ENCODE data around the gene C16orf74.

C16orf74 gene

GRCh38 chr16:85679870-85680269 is 71.0 kb downstream of the C16orf74 start:
- Mint-ChIP-seq H3K4me3 (no peak overlapping the region), H3K36me3 (peaks cover 7 to 37% of the 10 kb centered on the region in 2 donors), H3K9me3 (no peaks in the 10 kb centered on the region), H3K4me1 (peaks cover 11 to 13% of the 10 kb centered on the region in 2 donors), H3K27me3 (no peaks in the 10 kb centered on the region), H3K27ac (peak overlapping the region; percentile 6)
- ATAC-seq (replicated peaks) = no peak
- DNase-seq = no peak

- Mint-ChIP-seq H3K9me3 (no peaks in the 10 kb centered on the region), H3K27ac (no peak overlapping the region), H3K36me3 (peaks cover 11 to 41% of the 10 kb centered on the region in 2 donors), H3K4me1 (peaks cover 13% of the 10 kb centered on the region in 2 donors), H3K27me3 (no peaks in the 10 kb centered on the region), H3K4me3 (no peak overlapping the region)
- ATAC-seq (replicated peaks) = no peak
- no peak for DNase-seq
Measured at GRCh38 chr16:85678821-85679220, 72.1 kb downstream of the C16orf74 start.

DNA sequence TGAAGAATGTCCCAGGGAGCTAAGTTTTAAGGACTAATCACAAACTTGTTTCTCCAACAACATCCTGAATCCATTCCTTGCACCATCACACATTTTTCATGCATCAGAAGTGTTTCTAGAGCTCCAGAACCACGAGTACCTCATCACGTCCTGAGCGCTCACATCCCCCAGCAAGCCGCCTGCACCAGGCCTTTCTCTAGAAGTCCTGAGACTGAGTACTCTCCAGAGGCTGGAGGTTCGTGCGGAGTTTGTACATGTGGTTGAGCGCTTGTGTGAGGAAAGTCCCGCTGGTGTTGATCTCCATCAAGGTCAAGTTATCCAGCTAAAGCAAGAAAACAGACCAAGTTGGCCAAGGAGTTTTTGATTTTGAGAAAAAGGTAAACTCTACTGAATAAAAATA is 72.9 kb downstream of the C16orf74 start:
- no peak for DNase-seq
- H3K36me3 Mint-ChIP-seq = peaks cover 13 to 35% of the 10 kb centered on the region in 2 donors

DNA sequence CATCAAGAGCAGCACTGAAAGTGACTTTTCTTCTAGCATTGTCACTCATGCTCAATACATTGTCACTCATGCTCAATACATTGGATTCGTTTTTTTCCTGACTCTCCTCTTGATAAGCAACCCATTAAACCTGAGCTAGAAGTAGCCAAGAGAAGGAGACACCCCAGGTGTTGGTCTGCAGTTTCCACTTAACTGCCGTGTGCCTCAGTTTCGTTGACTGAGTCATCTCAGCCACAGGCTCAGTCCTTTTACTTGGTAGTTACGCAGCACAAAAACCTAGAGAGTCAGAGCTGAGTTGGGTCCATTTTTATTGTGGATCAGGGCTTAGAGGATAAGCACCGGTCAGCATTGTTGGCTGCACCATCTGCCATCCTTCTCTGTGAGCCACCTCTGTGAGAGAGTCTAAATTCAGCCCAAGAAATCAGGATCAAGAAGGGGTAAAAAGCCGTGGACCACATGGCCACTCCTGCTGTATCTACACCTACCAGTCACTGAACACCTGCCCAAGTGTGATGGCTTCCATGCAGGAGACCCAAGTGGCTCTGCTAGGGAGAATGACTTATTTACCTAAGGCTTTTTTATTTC is 73.4 kb downstream of the C16orf74 start:
- Mint-ChIP-seq H3K9me3 (no peaks in the 10 kb centered on the region), H3K27me3 (no peaks in the 10 kb centered on the region), H3K36me3 (peaks cover 13 to 36% of the 10 kb centered on the region in 2 donors), H3K27ac (no peak overlapping the region), H3K4me1 (peaks cover 13% of the 10 kb centered on the region in 2 donors), H3K4me3 (no peak overlapping the region)
- DNase-seq (no peak), ATAC-seq (replicated peaks) (no peak)

More for the DNA sequence above, 72.9 kb downstream of the C16orf74 start:
- Mint-ChIP-seq H3K4me1 (peaks cover 13% of the 10 kb centered on the region in 2 donors), H3K27me3 (no peaks in the 10 kb centered on the region), H3K4me3 (no peak overlapping the region), H3K27ac (no peak overlapping the region), H3K9me3 (no peaks in the 10 kb centered on the region)
- no peak for ATAC-seq (replicated peaks)

- H3K4me3 Mint-ChIP-seq = no peak overlapping the region
- no peak overlapping the region for H3K27ac Mint-ChIP-seq
- DNase-seq = no peak
- H3K27me3 Mint-ChIP-seq = no peaks in the 10 kb centered on the region
- peaks cover 13% of the 10 kb centered on the region in 2 donors for H3K4me1 Mint-ChIP-seq
- no peaks in the 10 kb centered on the region for H3K9me3 Mint-ChIP-seq
- ATAC-seq (replicated peaks) = no peak
- H3K36me3 Mint-ChIP-seq = peaks cover 13 to 41% of the 10 kb centered on the region in 2 donors
Measured at GRCh38 chr16:85676466-85676865, 74.4 kb downstream of the C16orf74 start.

GRCh38 chr16:85675251-85675874 is 75.5 kb downstream of the C16orf74 start:
- Mint-ChIP-seq H3K4me3 (no peak overlapping the region), H3K27ac (no peak overlapping the region), H3K36me3 (peaks cover 16 to 39% of the 10 kb centered on the region in 2 donors), H3K27me3 (no peaks in the 10 kb centered on the region), H3K4me1 (peaks cover 6 to 8% of the 10 kb centered on the region in 2 donors), H3K9me3 (no peaks in the 10 kb centered on the region)
- ATAC-seq (replicated peaks) = peak in 1 of 2 donors; percentile 33
- no peak for DNase-seq

DNA sequence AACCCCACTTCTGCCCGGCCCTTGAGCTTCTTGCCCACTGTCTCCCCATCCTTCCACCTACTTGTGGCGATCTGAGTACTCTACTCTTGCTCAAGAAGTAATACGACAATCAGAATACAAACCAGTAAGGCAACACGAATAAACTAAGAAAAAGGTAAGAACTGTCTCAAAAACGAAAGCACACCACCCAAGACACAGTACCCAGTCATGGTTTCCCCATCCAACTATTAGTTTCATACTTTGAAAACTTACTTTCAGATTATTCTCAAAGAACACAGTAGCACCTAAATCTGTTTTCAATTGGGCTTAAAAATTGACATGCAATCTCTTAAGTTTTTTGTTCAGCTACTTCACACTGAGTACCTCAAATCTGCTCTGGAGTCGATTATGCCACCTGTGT is 76.1 kb downstream of the C16orf74 start:
- H3K36me3 Mint-ChIP-seq = peaks cover 18 to 39% of the 10 kb centered on the region in 2 donors
- no peak overlapping the region for H3K27ac Mint-ChIP-seq
- DNase-seq (no peak), ATAC-seq (replicated peaks) (no peak)
- no peak overlapping the region for H3K4me3 Mint-ChIP-seq
- H3K9me3 Mint-ChIP-seq = no peaks in the 10 kb centered on the region
- no peaks in the 10 kb centered on the region for H3K27me3 Mint-ChIP-seq
- H3K4me1 Mint-ChIP-seq = peaks cover under 1 to 4% of the 10 kb centered on the region in 2 donors

GRCh38 chr16:85674418-85674755 is 76.5 kb downstream of the C16orf74 start:
- H3K27ac Mint-ChIP-seq = no peak overlapping the region
- H3K4me1 Mint-ChIP-seq = peaks cover 0 to 2% of the 10 kb centered on the region in 2 donors
- no peaks in the 10 kb centered on the region for H3K27me3 Mint-ChIP-seq
- peaks cover 22 to 40% of the 10 kb centered on the region in 2 donors for H3K36me3 Mint-ChIP-seq
- no peaks in the 10 kb centered on the region for H3K9me3 Mint-ChIP-seq
- no peak overlapping the region for H3K4me3 Mint-ChIP-seq
- DNase-seq (no peak), ATAC-seq (replicated peaks) (no peak)

GRCh38 chr16:85673529-85674417 is 77.1 kb downstream of the C16orf74 start:
- no peak overlapping the region for H3K27ac Mint-ChIP-seq
- no peaks in the 10 kb centered on the region for H3K9me3 Mint-ChIP-seq
- no peak for DNase-seq
- H3K36me3 Mint-ChIP-seq = peaks cover 24 to 42% of the 10 kb centered on the region in 2 donors
- no peak overlapping the region for H3K4me3 Mint-ChIP-seq
- peaks cover 0 to 2% of the 10 kb centered on the region in 2 donors for H3K4me1 Mint-ChIP-seq
- no peak for ATAC-seq (replicated peaks)
- H3K27me3 Mint-ChIP-seq = no peaks in the 10 kb centered on the region

GRCh38 chr16:85670840-85671239 is 80.1 kb downstream of the C16orf74 start:
- H3K4me3 Mint-ChIP-seq = no peak overlapping the region
- DNase-seq (no peak), ATAC-seq (replicated peaks) (no peak)
- no peaks in the 10 kb centered on the region for H3K27me3 Mint-ChIP-seq
- H3K9me3 Mint-ChIP-seq = no peaks in the 10 kb centered on the region
- peak overlapping the region; percentile 21 for H3K27ac Mint-ChIP-seq
- H3K4me1 Mint-ChIP-seq = peaks cover 0 to 2% of the 10 kb centered on the region in 2 donors
- peaks cover 36 to 63% of the 10 kb centered on the region in 2 donors for H3K36me3 Mint-ChIP-seq

GRCh38 chr16:85668676-85669424 is 82.0 kb downstream of the C16orf74 start:
- ATAC-seq (replicated peaks) = no peak
- H3K27me3 Mint-ChIP-seq = no peaks in the 10 kb centered on the region
- peaks cover 32 to 63% of the 10 kb centered on the region in 2 donors for H3K36me3 Mint-ChIP-seq
- H3K4me1 Mint-ChIP-seq = no peaks in the 10 kb centered on the region
- H3K9me3 Mint-ChIP-seq = no peaks in the 10 kb centered on the region
- no peak overlapping the region for H3K4me3 Mint-ChIP-seq
- H3K27ac Mint-ChIP-seq = no peak overlapping the region
- no peak for DNase-seq

- Mint-ChIP-seq H3K4me1 (no peaks in the 10 kb centered on the region), H3K27ac (peak overlapping the region; percentile 83), H3K36me3 (peaks cover 33 to 70% of the 10 kb centered on the region in 2 donors)
Measured at GRCh38 chr16:85667841-85668413, 83.0 kb downstream of the C16orf74 start.

DNA sequence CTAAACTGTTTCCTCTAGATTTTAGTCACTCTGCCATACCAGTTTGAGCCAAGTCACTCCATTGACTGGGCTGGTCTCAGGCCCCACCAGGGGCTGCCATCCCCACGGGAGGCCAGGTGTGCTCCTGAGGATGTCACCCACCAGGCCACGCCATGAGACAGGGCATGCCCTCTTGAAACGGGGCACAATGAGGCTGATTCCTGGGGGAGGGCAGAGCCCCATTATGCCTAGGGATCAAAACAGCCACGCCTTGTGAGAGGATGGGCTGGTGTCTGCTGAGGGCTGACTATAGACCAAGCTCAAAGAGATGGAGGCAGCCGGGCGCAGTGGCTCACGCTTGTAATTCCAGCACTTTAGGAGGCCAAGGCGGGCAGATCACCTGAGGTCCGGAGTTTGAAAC is 83.6 kb downstream of the C16orf74 start:
- peaks cover 38 to 67% of the 10 kb centered on the region in 2 donors for H3K36me3 Mint-ChIP-seq

More at GRCh38 chr16:85667841-85668413, 83.0 kb downstream of the C16orf74 start:
- H3K9me3 Mint-ChIP-seq = no peaks in the 10 kb centered on the region
- no peak for DNase-seq
- no peak overlapping the region for H3K4me3 Mint-ChIP-seq
- no peaks in the 10 kb centered on the region for H3K27me3 Mint-ChIP-seq
- ATAC-seq (replicated peaks) = no peak

GRCh38 chr16:85665929-85666328 is 85.0 kb downstream of the C16orf74 start:
- ATAC-seq (replicated peaks) = no peak
- Mint-ChIP-seq H3K27me3 (no peaks in the 10 kb centered on the region), H3K4me3 (no peak overlapping the region), H3K4me1 (no peaks in the 10 kb centered on the region), H3K36me3 (peaks cover 37 to 65% of the 10 kb centered on the region in 2 donors), H3K9me3 (no peaks in the 10 kb centered on the region), H3K27ac (no peak overlapping the region)
- no peak for DNase-seq

More for the DNA sequence above, 83.6 kb downstream of the C16orf74 start:
- ATAC-seq (replicated peaks) = no peak
- Mint-ChIP-seq H3K4me3 (no peak overlapping the region), H3K4me1 (no peaks in the 10 kb centered on the region), H3K27me3 (no peaks in the 10 kb centered on the region), H3K9me3 (no peaks in the 10 kb centered on the region), H3K27ac (peak overlapping the region; percentile 47)
- no peak for DNase-seq

Data from stimulated activated naive B cell treated with anti-CD40 and anti-IgM and Interleukin-4, amounts not matched to agents 10 μg/mL and 1 μg/mL and 100 μg/mL, for 72 hours (primary cell).